ENCODE measurements around the gene TAF4B.
A peak's percentile ranks its signal among the peaks of the same experiment; 100 is the strongest.
"Not testable (repeated sequence)": the region's sequence is repeated elsewhere in the genome, so short reads cannot be mapped to it uniquely, and the experiment has no call there.

The TAF4B gene

DNA sequence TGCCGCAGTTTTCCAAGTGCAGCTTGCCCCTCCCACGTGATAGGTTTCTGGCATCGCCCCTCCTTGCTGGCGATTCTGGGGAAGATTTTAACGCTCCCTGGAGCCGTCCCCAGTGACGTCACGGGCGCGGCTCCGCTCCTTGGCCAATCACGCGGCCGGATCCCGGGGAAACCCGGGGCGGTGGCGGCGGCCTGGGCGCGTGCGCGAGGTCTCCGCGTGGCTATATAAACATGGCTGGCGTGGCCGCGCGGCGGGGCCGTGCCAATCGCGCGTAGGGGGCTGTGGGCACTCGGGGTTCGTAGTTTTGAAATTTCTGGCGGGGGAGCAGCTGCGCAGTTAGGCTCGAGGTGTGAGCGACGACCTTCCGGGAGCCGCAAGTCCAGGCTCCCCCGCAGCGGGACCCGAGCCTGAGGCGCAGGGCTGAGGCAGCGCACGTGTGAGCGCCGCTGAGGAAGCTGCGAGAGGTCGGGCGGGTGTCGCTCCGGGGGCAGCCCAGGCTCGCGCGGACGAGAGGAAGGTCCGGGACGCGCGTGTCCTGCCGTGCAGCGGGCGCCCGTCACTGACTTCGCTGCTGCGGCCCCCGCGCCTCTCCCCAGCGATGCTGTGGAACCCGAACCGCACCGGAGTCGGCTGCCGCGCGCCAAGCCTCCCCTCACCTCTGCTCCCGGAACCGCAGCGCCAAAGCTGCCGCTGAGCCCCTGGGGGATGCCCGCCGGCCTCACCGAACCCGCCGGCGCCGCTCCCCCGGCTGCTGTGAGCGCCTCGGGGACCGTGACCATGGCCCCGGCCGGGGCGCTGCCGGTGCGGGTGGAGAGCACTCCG, at the start of gene TAF4B:
TSS of gene TAF4B (plus strand) at position 217 of the 822 bp plus-strand sequence. CDS start at position 706, 489 bp downstream.
- peak; percentile 62 to 96 (median 88) for DNase-seq

- DNase-seq: no peak
Observed at GRCh38 chr18:26181343-26181826, 44.9 kb upstream of the TAF4B start.

GRCh38 chr18:26183395-26184112, 42.7 kb upstream of the TAF4B start:
- DNase-seq: no peak

DNA sequence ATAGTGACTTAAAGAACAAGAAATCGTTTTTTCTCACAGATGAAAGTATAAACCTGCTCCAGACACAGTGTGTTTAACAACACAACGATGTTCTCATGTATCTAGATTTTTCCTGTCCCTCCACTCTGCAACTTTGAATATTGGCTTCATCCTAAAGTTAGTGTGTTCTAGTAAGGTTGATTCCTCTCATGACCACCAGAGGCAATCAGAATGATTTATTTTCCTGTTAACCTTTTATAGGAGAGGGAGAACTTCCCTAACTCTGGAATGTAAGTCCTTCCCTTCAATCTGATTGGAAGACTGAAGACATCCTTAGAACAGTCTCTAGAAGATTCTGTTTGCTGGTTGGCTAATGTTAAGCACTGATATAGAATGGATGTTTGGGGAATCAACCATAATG, 41.0 kb upstream of the TAF4B start:
- no peak for DNase-seq

DNA sequence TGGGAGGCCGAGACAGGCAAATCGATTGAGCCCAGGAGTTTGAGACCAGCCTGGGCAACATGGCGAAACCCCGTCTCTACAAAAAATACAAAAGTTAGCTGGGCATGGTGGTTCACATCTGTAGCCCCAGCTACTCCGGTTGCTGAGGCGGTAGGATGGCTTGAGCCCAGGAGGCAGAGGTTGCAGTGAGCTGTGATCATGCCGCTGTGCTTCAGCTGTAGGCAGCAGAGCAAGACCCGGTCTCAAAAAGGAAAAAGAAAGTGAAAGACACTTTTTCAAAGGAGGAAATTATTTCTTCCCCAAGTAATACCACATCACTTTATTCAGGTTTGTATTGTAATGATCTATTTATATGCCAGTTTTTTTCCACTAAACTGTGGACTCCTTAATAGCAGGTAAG, 35.7 kb upstream of the TAF4B start:
- no peak for DNase-seq

DNA sequence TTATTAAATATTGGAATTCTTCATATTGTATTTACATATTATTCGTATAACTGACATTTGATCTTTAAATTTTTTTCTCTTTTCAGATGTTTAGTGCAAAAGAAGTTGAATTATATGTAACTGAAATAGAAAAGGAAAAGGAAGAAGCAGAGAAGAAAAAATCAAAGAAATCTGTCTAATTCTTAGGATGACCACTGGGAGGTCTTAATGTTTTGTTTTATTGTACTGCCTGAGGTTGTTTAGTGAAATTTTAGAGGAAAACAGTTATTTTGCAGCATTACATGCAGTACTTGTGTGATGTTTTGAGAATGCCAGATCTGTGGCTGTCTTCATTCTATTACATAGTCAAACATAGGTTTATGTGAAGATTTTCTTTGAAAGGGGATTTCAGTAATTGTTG, 34.0 kb upstream of the TAF4B start:
- DNase-seq: no peak

- DNase-seq: no peak
Observed at GRCh38 chr18:26196605-26197004, 29.6 kb upstream of the TAF4B start.

- DNase-seq: not testable (repeated sequence)
Observed at GRCh38 chr18:26202001-26202400, 24.2 kb upstream of the TAF4B start.

- DNase-seq: no peak
Observed at GRCh38 chr18:26205318-26205717, 20.9 kb upstream of the TAF4B start.

GRCh38 chr18:26206488-26206887, 19.8 kb upstream of the TAF4B start:
- DNase-seq: no peak

GRCh38 chr18:26207937-26208336, 18.3 kb upstream of the TAF4B start:
- no peak for DNase-seq

DNA sequence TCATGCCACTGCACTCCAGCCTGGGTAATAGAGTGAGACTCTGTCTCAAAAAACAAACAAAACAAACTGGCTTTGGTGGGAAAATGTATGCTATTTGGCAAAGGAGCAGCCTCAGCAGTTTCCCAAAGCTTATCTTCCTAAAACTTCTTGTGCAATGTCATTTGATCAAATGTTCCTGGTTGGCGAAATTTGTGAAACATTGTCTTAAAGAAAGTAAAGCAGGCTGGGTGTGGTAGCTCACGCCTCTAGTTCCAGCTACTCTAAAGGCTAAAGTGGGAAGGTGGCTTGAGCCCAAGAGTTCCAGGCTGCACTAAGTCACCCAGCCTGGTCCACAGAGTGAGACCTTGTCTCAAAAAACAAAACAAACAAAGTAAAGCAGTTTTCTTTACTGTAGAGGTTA, 17.3 kb upstream of the TAF4B start:
- no peak for DNase-seq

GRCh38 chr18:26210147-26210546, 16.1 kb upstream of the TAF4B start:
- DNase-seq: no peak

GRCh38 chr18:26215247-26215970, 10.8 kb upstream of the TAF4B start:
- no peak for DNase-seq

- peak in 2 of 51 donors; percentile 0 to 2 for DNase-seq
Observed at GRCh38 chr18:26225022-26225693, 1.1 kb upstream of the TAF4B start.

DNA sequence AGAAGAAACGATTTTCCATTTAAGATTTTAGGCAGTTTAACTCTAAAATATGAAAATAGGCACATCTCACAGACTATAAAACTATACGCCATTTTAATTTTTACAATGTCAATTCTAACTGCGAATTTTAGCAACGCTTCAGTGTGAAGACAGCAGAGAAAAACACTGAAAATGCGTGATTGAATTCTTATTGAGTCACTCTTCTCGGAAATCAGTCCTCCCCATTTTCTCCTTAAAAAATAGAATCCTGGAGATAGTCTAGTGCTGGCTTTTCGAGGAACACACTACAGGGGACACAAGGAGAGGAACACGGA, 373 bp upstream of the TAF4B start:
- DNase-seq: no peak

DNA sequence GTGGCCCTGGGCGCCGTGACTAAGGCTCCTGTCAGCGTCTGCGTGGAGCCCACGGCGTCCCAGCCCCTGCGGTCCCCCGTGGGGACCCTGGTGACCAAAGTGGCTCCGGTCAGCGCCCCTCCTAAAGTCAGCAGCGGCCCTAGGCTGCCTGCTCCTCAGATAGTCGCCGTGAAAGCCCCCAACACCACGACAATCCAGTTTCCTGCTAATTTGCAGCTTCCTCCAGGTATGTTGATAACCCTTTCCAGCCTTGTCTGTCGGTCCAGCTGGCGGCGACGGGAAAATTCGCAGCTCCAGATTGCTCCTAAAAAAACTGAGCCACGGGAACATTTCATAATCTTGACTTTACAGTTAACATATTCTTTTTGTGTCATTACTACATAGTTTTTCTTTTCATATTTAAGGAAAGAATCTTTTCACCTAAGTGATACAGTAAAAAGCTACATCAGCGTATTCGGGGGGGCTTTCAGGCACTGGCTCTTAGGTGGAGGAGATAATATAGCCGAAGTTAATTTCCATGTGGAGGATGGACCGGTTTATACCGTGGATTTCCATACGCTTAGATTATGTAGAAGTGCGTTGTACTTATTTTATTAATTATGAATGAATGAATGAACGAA, 916 bp downstream of the TAF4B start:
- peak in 6 of 51 donors; percentile 7 to 50 (median 26) for DNase-seq

GRCh38 chr18:26228562-26229260, 2.5 kb downstream of the TAF4B start:
- DNase-seq: no peak

DNA sequence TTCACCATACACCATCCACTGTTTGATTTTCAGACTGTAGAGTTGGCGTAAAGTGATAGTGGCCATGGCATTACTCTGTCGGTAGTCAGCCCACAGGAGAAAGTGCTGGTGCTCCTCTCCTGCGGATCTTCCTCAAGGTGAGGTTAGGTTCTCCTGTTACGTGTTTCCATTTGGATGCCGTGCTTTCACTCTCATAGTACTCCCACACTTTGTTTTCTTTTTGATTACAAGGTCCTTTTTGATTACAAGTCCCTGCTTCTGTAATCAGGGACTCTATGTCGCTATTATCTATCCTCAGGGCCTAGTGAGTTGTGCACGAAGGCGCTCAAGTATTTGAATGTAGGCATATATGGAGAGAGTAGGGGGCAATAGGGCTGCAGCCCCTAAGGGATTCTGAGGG, 4.3 kb downstream of the TAF4B start:
- no peak for DNase-seq

DNA sequence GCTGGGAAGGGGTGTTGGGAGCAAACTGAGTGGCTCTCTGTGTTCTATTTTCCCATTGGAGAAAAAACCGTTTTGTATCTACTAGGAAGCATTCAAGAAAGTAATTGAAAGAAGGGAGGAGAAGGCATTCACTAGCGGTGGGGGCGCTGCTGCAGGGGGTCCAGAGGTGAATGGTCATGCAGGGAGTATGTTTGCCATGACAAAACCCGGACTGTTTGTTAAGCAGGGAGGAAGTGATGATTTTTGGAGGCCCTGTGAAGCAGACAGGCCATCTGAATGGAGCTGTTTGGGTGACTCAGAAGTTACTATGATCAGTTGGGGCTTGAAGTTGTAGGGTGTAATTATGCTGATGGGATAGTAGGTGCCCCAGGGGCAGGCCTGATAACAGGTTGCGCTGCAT, 7.0 kb downstream of the TAF4B start:
- DNase-seq: no peak

GRCh38 chr18:26237363-26237762, 11.1 kb downstream of the TAF4B start:
- not testable (repeated sequence) for DNase-seq

Data from hypothalamus (tissue), 51 donors.